HEK293T (cell line): ENCODE measurements around the gene SLC22A4.

Source experiments
- CTCF ChIA-PET: fragments of 350-600 bp; formaldehyde crosslinking; extraction: SDS; loops from one replicate; lab custom pipeline; 2021; ENCODE audit warnings: antibody characterized with exemption, inconsistent platforms; lab: Yijun Ruan, JAX
- POLR2A ChIA-PET: fragments of 350-600 bp; formaldehyde crosslinking; extraction: SDS; loops from one replicate; lab custom pipeline; 2020; ENCODE audit warnings: antibody characterized with exemption, inconsistent platforms; lab: Yijun Ruan, JAX
- DNase-seq: peaks from one replicate; pipeline ENCODE4 v3.0.0; 2012; ENCODE audit warnings: mixed read lengths; ENCODE audit errors: extremely low spot score
- ARNT ChIP-seq: fragments of 450-650 bp; IDR thresholded peaks from 2 replicates; pipeline ENCODE4 v1.6.1; 2017; ENCODE audit warnings: mild to moderate bottlenecking
- BHLHE40 ChIP-seq: fragments of 450-650 bp; IDR thresholded peaks from 2 replicates; pipeline ENCODE4 v1.6.1; 2016; ENCODE audit warnings: mild to moderate bottlenecking, moderate library complexity, borderline replicate concordance
- CTBP1 ChIP-seq: fragments of 450-650 bp; IDR thresholded peaks from 2 replicates; pipeline ENCODE4 v1.6.1; 2016; ENCODE audit warnings: borderline replicate concordance
- ELF4 ChIP-seq: fragments of 450-650 bp; IDR thresholded peaks from 2 replicates; pipeline ENCODE4 v1.6.1; 2017; ENCODE audit warnings: antibody characterized with exemption
- FOXA1 ChIP-seq: fragments of 450-650 bp; IDR thresholded peaks from 2 replicates; pipeline ENCODE4 v1.6.1; 2016; ENCODE audit warnings: mild to moderate bottlenecking
- FOXK2 ChIP-seq: fragments of 450-650 bp; IDR thresholded peaks from 2 replicates; pipeline ENCODE4 v1.6.1; 2016; ENCODE audit warnings: mild to moderate bottlenecking
- FOXM1 ChIP-seq: fragments of 450-650 bp; IDR thresholded peaks from 2 replicates; pipeline ENCODE4 v1.6.1; 2017; ENCODE audit warnings: mild to moderate bottlenecking, borderline replicate concordance
- HDGF ChIP-seq: fragments of 450-650 bp; IDR thresholded peaks from 2 replicates; pipeline ENCODE4 v1.6.1; 2017; ENCODE audit warnings: antibody characterized with exemption, borderline replicate concordance
- L3MBTL2 ChIP-seq: fragments of 450-650 bp; conservative IDR thresholded peaks from 2 replicates; pipeline ENCODE4 v1.6.1; 2016; ENCODE audit warnings: mild to moderate bottlenecking
- NFRKB ChIP-seq: fragments of 450-650 bp; IDR thresholded peaks from 2 replicates; pipeline ENCODE4 v1.6.1; 2016; ENCODE audit warnings: mild to moderate bottlenecking, moderate library complexity
- SP1 ChIP-seq: fragments of 450-650 bp; IDR thresholded peaks from 2 replicates; pipeline ENCODE4 v1.6.1; 2017
- SUZ12 ChIP-seq: fragments of 450-650 bp; IDR thresholded peaks from 2 replicates; pipeline ENCODE4 v1.6.1; 2016; ENCODE audit warnings: mild to moderate bottlenecking
- TARDBP ChIP-seq: fragments of 450-650 bp; IDR thresholded peaks from 2 replicates; pipeline ENCODE4 v1.6.1; 2016
- ZNF384 ChIP-seq: fragments of 450-650 bp; IDR thresholded peaks from 2 replicates; pipeline ENCODE4 v1.6.1; 2016
- TF ChIP-seq, protein P1 (sequence below): fragments of 450-650 bp; IDR thresholded peaks from 2 replicates; pipeline ENCODE4 v1.6.1; 2016

SLC22A4 gene

DNA sequence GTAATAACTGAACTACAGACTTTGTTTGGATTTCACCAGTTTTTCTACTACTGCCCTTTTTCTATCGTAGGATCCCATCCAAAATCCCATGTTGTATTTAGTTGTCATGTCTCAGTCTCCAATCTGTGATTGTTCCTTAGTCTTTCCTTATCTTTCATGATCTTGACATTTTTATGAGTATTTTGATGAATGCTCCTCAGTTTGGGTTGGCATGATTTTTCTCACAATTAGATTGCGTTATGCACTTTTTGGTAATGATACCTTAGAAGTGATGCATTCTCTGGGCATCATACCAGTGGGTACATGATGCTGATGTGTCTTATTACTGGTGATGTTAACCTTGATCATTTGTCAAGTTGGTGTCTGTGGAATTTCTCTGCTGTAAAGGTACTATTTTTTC, 5.7 kb downstream of the SLC22A4 start:
- TF ChIP-seq CTBP1 (no peak), NFRKB (no peak)
- TF ChIP-seq, protein P1, sequence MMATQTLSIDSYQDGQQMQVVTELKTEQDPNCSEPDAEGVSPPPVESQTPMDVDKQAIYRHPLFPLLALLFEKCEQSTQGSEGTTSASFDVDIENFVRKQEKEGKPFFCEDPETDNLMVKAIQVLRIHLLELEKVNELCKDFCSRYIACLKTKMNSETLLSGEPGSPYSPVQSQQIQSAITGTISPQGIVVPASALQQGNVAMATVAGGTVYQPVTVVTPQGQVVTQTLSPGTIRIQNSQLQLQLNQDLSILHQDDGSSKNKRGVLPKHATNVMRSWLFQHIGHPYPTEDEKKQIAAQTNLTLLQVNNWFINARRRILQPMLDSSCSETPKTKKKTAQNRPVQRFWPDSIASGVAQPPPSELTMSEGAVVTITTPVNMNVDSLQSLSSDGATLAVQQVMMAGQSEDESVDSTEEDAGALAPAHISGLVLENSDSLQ, result peak; percentile 56
- no peak for DNase-seq
- ChIA-PET CTCF (interaction anchor here (0.6 to 1.1 kb wide), 2 partner anchors 9 to 61 kb away, joined by 3 to 6 read pairs; no protein-coding TSS in a partner anchor), POLR2A (no interaction called here)

DNA sequence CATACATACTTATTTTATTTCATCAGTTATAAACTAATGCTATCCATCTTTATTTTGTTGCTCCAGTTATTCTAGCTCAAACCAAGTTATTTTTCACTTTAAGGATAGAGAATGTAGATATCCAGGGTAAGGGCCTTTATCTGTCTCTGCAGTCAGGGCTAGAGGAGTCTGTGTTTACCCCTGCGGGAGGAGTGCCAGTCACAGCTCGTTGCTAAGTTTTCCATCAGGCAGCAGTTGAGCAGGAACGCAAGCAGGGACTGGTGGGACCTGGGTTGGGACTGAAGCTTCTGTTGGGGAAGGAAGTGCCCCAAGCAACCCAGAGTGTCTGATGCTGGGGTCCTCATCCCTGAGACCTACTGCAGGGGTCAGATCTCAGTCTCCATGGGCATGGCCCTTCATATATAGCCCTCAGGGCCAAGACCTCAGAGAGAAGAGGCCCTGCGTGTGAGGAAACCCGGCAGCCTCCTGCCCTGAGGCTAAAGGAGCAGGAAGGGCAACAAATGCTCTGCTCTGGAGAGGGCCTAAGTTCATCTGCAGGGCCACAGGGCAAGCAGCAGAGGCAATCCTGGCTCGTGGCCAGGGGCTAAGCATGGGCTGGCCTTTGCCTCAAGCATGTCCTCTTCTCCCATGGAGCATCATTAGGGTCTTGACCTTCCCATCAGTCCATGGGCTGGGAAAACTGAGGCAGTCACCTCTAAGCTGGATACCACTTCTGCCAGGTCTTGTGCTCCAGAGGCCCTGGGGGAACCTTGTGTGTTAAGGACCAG, 6.6 kb downstream of the SLC22A4 start:
- no peak for DNase-seq
- POLR2A ChIA-PET, result no interaction called here
- TF ChIP-seq TARDBP (no peak), SP1 (no peak), ARNT (no peak), L3MBTL2 (no peak), ZNF384 (no peak), HDGF (no peak), SUZ12 (no peak), FOXK2 (no peak), FOXA1 (no peak)
- TF ChIP-seq, protein P1, result no peak
- CTCF ChIA-PET, result interaction anchor here (0.6 to 1.1 kb wide), 2 partner anchors 9 to 62 kb away, joined by 3 to 6 read pairs; no protein-coding TSS in a partner anchor

DNA sequence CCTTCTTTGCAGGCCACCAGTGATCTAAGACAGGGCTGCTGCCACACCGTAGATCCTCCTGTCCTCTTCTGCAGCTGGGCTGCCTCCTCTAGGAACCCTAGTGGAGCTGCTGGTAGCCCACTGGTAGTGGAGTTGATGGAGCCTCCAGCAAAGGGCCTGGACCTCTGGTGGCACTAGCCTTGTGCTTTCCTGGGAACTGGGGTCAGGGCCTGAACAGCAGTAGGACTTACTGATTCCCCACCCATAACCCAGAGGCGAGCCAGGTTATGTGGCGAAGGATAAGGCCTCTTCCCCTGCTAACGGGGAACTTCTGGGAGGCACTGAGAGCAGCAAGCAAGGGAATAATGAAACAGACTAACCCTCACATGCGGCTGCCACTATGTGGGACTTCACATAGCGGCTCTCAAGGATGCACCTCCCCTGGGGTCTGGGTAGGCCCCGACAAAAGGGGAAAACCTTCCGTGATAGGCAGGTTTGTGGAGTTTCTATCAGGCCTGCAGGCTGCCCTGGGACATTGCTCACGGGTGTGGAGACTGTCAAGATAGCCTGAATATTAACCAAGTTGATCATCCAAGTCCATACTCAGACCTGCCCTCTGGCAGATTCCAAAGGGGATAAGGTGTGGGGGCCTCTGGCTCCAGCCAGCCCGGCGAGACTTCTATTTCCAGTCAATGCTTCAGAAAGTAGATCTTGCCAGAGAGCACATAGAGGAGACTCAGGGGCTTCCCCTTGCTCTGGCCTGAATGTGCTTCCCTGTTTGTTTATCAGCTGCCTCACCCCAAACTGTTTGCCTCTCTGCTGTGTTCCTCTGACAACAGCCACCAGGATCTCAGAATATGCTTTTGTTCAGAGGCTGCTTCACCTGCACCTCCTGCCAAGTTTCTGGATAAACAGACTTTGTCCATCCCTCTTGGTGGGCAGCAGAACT, 7.4 kb downstream of the SLC22A4 start:
- POLR2A ChIA-PET, result interaction anchor here (3.5 kb wide), 1 partner anchor 8 kb away, joined by 26 read pairs; the partner anchor contains the start of gene SLC22A4
- TF ChIP-seq NFRKB (no peak), SUZ12 (no peak), HDGF (no peak), ZNF384 (no peak), FOXA1 (no peak), BHLHE40 (no peak), ELF4 (no peak), FOXM1 (no peak), CTBP1 (no peak), ARNT (no peak), SP1 (no peak)
- CTCF ChIA-PET, result interaction anchor here (1.1 kb wide), 1 partner anchor 63 kb away, joined by 3 read pairs; no protein-coding TSS in a partner anchor
- DNase-seq, result no peak

DNA sequence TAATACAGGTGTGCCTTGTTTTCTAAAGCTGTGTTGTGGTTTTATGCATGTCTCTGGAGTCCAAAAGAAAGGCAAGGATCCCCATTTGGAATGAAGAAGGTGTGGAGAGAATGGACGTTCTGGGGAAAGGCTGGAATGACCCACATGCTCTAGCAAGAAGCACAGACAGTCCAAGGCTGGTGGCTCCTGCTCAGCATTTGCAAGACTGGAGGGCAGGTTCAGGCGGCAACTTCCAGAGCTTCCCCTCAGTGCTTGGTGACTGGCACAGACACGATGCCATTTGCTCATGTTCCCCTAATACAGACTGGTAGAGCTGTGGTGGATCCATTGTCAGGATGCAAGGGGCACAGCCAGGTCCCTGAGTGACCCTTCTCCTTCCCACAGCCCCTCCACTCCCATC, 8.2 kb downstream of the SLC22A4 start:
- TF ChIP-seq FOXA1, result no peak
- no peak for TF ChIP-seq ARNT
- no peak for DNase-seq
- ChIA-PET POLR2A (interaction anchor here (3.5 kb wide), 1 partner anchor 9 kb away, joined by 26 read pairs; the partner anchor contains the start of gene SLC22A4), CTCF (no interaction called here)

DNA sequence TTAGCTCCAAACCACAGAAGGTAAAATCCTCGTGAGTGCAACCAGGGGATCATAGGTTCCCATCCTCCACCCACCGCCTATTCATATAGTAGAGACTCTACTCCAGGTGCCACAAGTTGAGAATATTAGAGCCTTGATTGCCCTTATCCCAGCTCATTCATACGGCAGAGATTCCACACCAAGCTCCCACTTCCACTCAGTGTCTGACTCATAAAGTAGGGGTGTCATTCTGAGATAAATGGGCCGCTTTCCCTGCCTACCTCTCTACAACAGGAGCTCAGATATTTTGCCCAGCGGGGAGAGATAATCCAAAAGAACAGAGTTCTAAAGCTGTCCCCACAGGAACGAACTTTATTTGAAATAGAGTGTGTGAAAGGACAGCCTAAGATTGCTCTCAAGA, 9.4 kb downstream of the SLC22A4 start:
- POLR2A ChIA-PET, result interaction anchor here (0.8 to 3.5 kb wide), 2 partner anchors 10 to 66 kb away, joined by 3 to 26 read pairs; partner anchors contain the start of genes SLC22A4 and SLC22A5

DNA sequence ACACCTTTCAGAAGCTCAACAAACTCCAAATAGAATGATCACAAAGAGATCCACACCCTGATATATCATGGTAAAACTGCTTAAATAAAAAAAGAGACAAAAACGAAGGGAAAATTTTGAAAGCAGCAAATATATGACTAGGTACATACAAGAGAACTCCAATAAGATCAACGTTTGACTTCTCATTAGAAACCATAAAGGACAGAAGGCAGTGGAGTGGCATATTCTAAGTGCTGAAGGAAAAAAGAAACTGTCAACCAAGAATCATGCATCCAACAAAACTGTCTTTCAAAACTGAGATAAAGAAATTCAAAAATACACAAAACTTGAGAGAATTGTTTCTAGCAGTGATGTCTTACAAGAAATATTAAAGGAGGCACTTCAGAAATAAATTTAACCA, 11.2 kb downstream of the SLC22A4 start:
- no peak for DNase-seq
- TF ChIP-seq FOXA1, result no peak
- TF ChIP-seq, protein P1, result no peak
- ChIA-PET CTCF (no interaction called here), POLR2A (interaction anchor here (3.5 kb wide), 1 partner anchor 12 kb away, joined by 26 read pairs; the partner anchor contains the start of gene SLC22A4)

More for the DNA sequence above, 9.4 kb downstream of the SLC22A4 start:
- CTCF ChIA-PET, result interaction anchor here (0.7 to 0.9 kb wide), 2 partner anchors 10 to 123 kb away, joined by 4 to 7 read pairs; no protein-coding TSS in a partner anchor
- DNase-seq, result no peak
- TF ChIP-seq FOXK2 (no peak), FOXA1 (no peak), CTBP1 (no peak), ELF4 (no peak), FOXM1 (no peak), BHLHE40 (no peak)
